H1 (cell line): ENCODE measurements around the gene ATG16L1. TPM values are rescaled to one million over a fixed set of nuclear protein-coding genes. Genes with fewer than 3 reads are reported as not detected.
A peak's percentile ranks its signal among the peaks of the same experiment; 100 is the strongest.

Experiments
- CTCF ChIA-PET: fragments of 300-600 bp; sonication (Branson Sonifier 250); formaldehyde crosslinking; loops from one replicate; lab custom pipeline; 2021; ENCODE audit not compliant: partially characterized antibody; lab: Charles Lee
- POLR2A ChIA-PET: fragments of 300-600 bp; sonication (Branson Sonifier 250); formaldehyde crosslinking; loops from one replicate; lab custom pipeline; 2021; ENCODE audit warnings: inconsistent platforms; ENCODE audit not compliant: partially characterized antibody; lab: Charles Lee
- DNase-seq, 2 experiments: peaks; one replicate each; pipeline versions ENCODE4 v3.0.0 to v3.0.0-alpha.2; 2010 to 2022; ENCODE audit warnings: low spot score in 2 of 2, low read depth in 1 of 2, mixed read lengths in 1 of 2
- FAIRE-seq: peaks from 2 replicates; lab custom pipeline; 2011; peaks lifted over from hg19 to GRCh38; lab: Jason Lieb, UNC
- H2AFZ ChIP-seq: 2 replicates; pipeline ENCODE4 v1.8.1; 2012; ENCODE audit warnings: low read length, inconsistent platforms
- H2AK5ac ChIP-seq: 2 replicates; pipeline ENCODE4 v1.6.1; 2013; ENCODE audit warnings: low read depth, low read length
- H2BK120ac ChIP-seq: replicated peaks from 2 replicates; pipeline ENCODE3; 2013; ENCODE audit warnings: low read depth, low read length, inconsistent platforms
- H2BK12ac ChIP-seq: 2 replicates; pipeline ENCODE4 v1.6.1; 2013; ENCODE audit warnings: low read depth, low read length
- H2BK15ac ChIP-seq: 2 replicates; pipeline ENCODE4 v1.6.1; 2013; ENCODE audit warnings: low read length
- H2BK20ac ChIP-seq: 2 replicates; pipeline ENCODE4 v1.6.1; 2013; ENCODE audit warnings: low read length
- H2BK5ac ChIP-seq: 2 replicates; pipeline ENCODE4 v1.6.1; 2013; ENCODE audit warnings: low read depth, low read length
- H3K14ac ChIP-seq: 2 replicates; pipeline ENCODE4 v1.6.1; 2013; ENCODE audit warnings: inconsistent platforms; ENCODE audit not compliant: insufficient read length
- H3K18ac ChIP-seq: 2 replicates; pipeline ENCODE4 v1.6.1; 2013; ENCODE audit warnings: low read length; ENCODE audit errors: extremely low read depth
- H3K23ac ChIP-seq: 2 replicates; pipeline ENCODE4 v1.6.1; 2013; ENCODE audit warnings: inconsistent platforms; ENCODE audit not compliant: insufficient read length
- H3K23me2 ChIP-seq: 2 replicates; pipeline ENCODE4 v1.6.1; 2013; ENCODE audit warnings: low read depth, low read length
- H3K27ac ChIP-seq: 2 replicates; pipeline ENCODE4 v1.6.1; 2011; ENCODE audit warnings: low read depth, low read length, inconsistent platforms
- H3K27me3 ChIP-seq, 4 experiments: replicated peaks in 1 of 4; 1 replicate in 1 of 4; 2 replicates in 3 of 4; pipeline versions ENCODE4 v1.6.1 to v1.8.1; 2011 to 2013; ENCODE audit warnings: low read length in 3 of 4, mild to moderate bottlenecking in 3 of 4, inconsistent platforms in 2 of 4, mixed read lengths in 2 of 4, moderate library complexity in 1 of 4; ENCODE audit not compliant: control insufficient read depth in 3 of 4, insufficient read depth in 3 of 4; ENCODE audit errors: extremely low read depth in 1 of 4
- H3K36me3 ChIP-seq, 4 experiments: 2 replicates each; pipeline versions ENCODE4 v1.6.1 to v1.8.1; 2011 to 2013; ENCODE audit warnings: mild to moderate bottlenecking in 4 of 4, low read length in 3 of 4, moderate library complexity in 2 of 4, control low read depth in 1 of 4, inconsistent platforms in 1 of 4; ENCODE audit not compliant: insufficient read depth in 4 of 4, control insufficient read depth in 2 of 4
- H3K4ac ChIP-seq: replicated peaks from 2 replicates; pipeline ENCODE3; 2013; ENCODE audit warnings: low read length, low read depth, mixed read lengths, inconsistent platforms; ENCODE audit not compliant: insufficient read length
- H3K4me1 ChIP-seq, 4 experiments: replicated peaks in 1 of 4; 1 replicate in 1 of 4; 2 replicates in 3 of 4; pipeline versions ENCODE4 v1.6.1 to v1.8.1; 2011 to 2013; ENCODE audit warnings: low read length in 3 of 4, inconsistent platforms in 2 of 4, mixed read lengths in 1 of 4; ENCODE audit not compliant: insufficient read depth in 4 of 4, control insufficient read depth in 3 of 4
- H3K4me2 ChIP-seq, 2 experiments: 2 replicates each; pipeline versions ENCODE4 v1.6.1 to v1.8.1; 2011 to 2013; ENCODE audit warnings: low read depth in 2 of 2, low read length in 2 of 2, control low read depth in 1 of 2, inconsistent platforms in 1 of 2, mild to moderate bottlenecking in 1 of 2; ENCODE audit not compliant: insufficient read depth in 1 of 2
- H3K4me3 ChIP-seq, 4 experiments: fragments of 200-600, 300-600 bp in 1 of 4; sonication (generic), shearing (Covaris generic), sonication (Bioruptor Twin) in 1 of 4; 2 replicates each; pipeline versions ENCODE4 v1.5.1 to v1.8.1; 2011 to 2016; ENCODE audit warnings: low read length in 4 of 4, low read depth in 3 of 4, control low read depth in 2 of 4, inconsistent platforms in 2 of 4, mild to moderate bottlenecking in 2 of 4, mixed read lengths in 1 of 4, moderate library complexity in 1 of 4; ENCODE audit not compliant: insufficient read depth in 2 of 4; ENCODE audit errors: extremely low read depth in 1 of 4
- H3K56ac ChIP-seq: replicated peaks from 2 replicates; pipeline ENCODE3; 2013; ENCODE audit warnings: low read depth, mild to moderate bottlenecking, mixed read lengths, low read length, inconsistent platforms; ENCODE audit not compliant: insufficient read length
- H3K79me1 ChIP-seq: 2 replicates; pipeline ENCODE4 v1.6.1; 2013; ENCODE audit warnings: low read depth, low read length, control low read depth
- H3K79me2 ChIP-seq, 2 experiments: 2 replicates each; pipeline versions ENCODE4 v1.6.1 to v1.8.1; 2012 to 2013; ENCODE audit warnings: low read length in 2 of 2, mild to moderate bottlenecking in 2 of 2, inconsistent platforms in 1 of 2; ENCODE audit not compliant: insufficient read depth in 2 of 2, control insufficient read depth in 1 of 2
- H3K9ac ChIP-seq, 4 experiments: replicated peaks in 1 of 4; 1 replicate in 1 of 4; 2 replicates in 3 of 4; pipeline versions ENCODE4 v1.6.1 to v1.8.1; 2011 to 2013; ENCODE audit warnings: low read depth in 3 of 4, low read length in 3 of 4, control low read depth in 2 of 4, mild to moderate bottlenecking in 2 of 4, moderate library complexity in 2 of 4, inconsistent platforms in 1 of 4; ENCODE audit errors: extremely low read depth in 1 of 4
- H3K9me3 ChIP-seq, 2 experiments: 2 replicates each; pipeline versions ENCODE4 v1.6.1 to v1.8.1; 2012 to 2013; ENCODE audit warnings: mild to moderate bottlenecking in 2 of 2, moderate library complexity in 2 of 2, control low read depth in 1 of 2, inconsistent platforms in 1 of 2, low read depth in 1 of 2, low read length in 1 of 2, mixed read lengths in 1 of 2; ENCODE audit not compliant: insufficient read depth in 2 of 2
- H4K20me1 ChIP-seq, 2 experiments: replicated peaks in 1 of 2; 2 replicates each; pipeline versions ENCODE3 to v1.8.1; 2011 to 2013; ENCODE audit warnings: inconsistent platforms in 2 of 2, low read length in 2 of 2, mild to moderate bottlenecking in 1 of 2; ENCODE audit not compliant: insufficient read depth in 2 of 2, control insufficient read depth in 1 of 2
- H4K5ac ChIP-seq: 2 replicates; pipeline ENCODE4 v1.6.1; 2013; ENCODE audit warnings: low read length, low read depth, mixed read lengths, inconsistent platforms; ENCODE audit not compliant: insufficient read length
- H4K8ac ChIP-seq: 2 replicates; pipeline ENCODE4 v1.8.0; 2013; ENCODE audit warnings: mild to moderate bottlenecking, moderate library complexity, low read length, inconsistent platforms; ENCODE audit not compliant: insufficient read depth; ENCODE audit errors: extremely low read depth
- H4K91ac ChIP-seq: replicated peaks from 2 replicates; pipeline ENCODE3; 2013; ENCODE audit warnings: low read length, mixed read lengths, inconsistent platforms; ENCODE audit not compliant: insufficient read length
- WGBS, 2 experiments: shearing (Covaris generic) in 1 of 2; methylation state at CpG; one replicate each; pipeline versions ENCODE4 v1.1.6 to v1.1.7; 2013 to 2015; ENCODE audit warnings: low lambda C conversion rate in 2 of 2, mixed read lengths in 2 of 2, inconsistent platforms in 1 of 2, low coverage in 1 of 2, missing lambda C conversion rate in 1 of 2; ENCODE audit not compliant: insufficient replicate concordance in 2 of 2, insufficient coverage in 1 of 2, insufficient read length in 1 of 2; ENCODE audit errors: extremely low coverage in 1 of 2, missing lambda C conversion rate in 1 of 2; 5-methylcytosine and 5-hydroxymethylcytosine counted together
- polyA plus RNA-seq, 7 experiments: library from polyadenylated mRNA; depleted of rRNA in 3 of 7; stranded (reverse) in 5 of 7; unstranded in 2 of 7; fragments of >200 nt in 5 of 7; fragments of 200-250 nt in 2 of 7; gene quantifications; 1 replicate in 5 of 7; 2 replicates in 1 of 7; 4 replicates in 1 of 7; pipeline versions ENCODE4 v1.2.1 to v1.2.3, GENCODE V29; 2011 to 2013; ENCODE audit warnings: missing spikeins in 2 of 7, mixed read lengths in 2 of 7
- total RNA-seq: library from RNA; stranded (reverse); fragmentation: NEBNext Ultra II Directional; extraction: Animal tissue kit (Norgen Biotek cat#: 25700); gene quantifications from 2 replicates; pipeline ENCODE4 v1.2.1, GENCODE V29; 2021

Gene ATG16L1
- total and polyA plus RNA-seq, 2 of the 8 experiments (the other 6 are each of a cell fraction or from before 2014, with no cell fraction given) = 18.3 to 31.0 TPM

GRCh38 chr2:233329489-233330135, 78.1 kb downstream of the ATG16L1 start:
- DNase-seq (peak; percentile 53 to 67), FAIRE-seq (peak; percentile 58)
- ChIA-PET POLR2A (no interaction called here), CTCF (interaction anchor here (1.1 to 1.3 kb wide), 2 partner anchors 11 to 24 kb away, joined by 4 read pairs; partner anchors contain the start of gene DGKD)
- H4K91ac ChIP-seq = no peak overlapping the region
- H3K27ac ChIP-seq = no peak overlapping the region
- no peaks in the 10 kb centered on the region for H3K9me3 ChIP-seq
- H3K79me2 ChIP-seq = no peaks in the 10 kb centered on the region
- no peak overlapping the region for H3K14ac ChIP-seq
- no peak overlapping the region for H2BK12ac ChIP-seq
- peaks cover 8 to 76% (median 43%) of the 10 kb centered on the region in 4 experiments; a peak in 6 of 7 replicates for H3K27me3 ChIP-seq
- H3K23me2 ChIP-seq = no peaks in the 10 kb centered on the region
- H2BK20ac ChIP-seq = no peak overlapping the region
- H2BK5ac ChIP-seq = no peak overlapping the region
- H3K18ac ChIP-seq = no peak overlapping the region
- no peaks in the 10 kb centered on the region for H4K20me1 ChIP-seq
- H2BK120ac ChIP-seq = no peak overlapping the region
- H3K23ac ChIP-seq = no peak overlapping the region
- 0 out of 4 replicates have a peak overlapping the region, but pooled peaks of 1 of the 2 experiments have one; percentile 24 for H3K4me2 ChIP-seq
- H4K8ac ChIP-seq = no peak overlapping the region
- no peaks in the 10 kb centered on the region for H3K36me3 ChIP-seq
- H2BK15ac ChIP-seq = no peak overlapping the region
- no peak overlapping the region for H3K4ac ChIP-seq
- H3K4me1 ChIP-seq = peaks cover 0 to 10% (median 3%) of the 10 kb centered on the region in 4 experiments; a peak in 2 of 7 replicates
- H3K56ac ChIP-seq = no peak overlapping the region
- no peak overlapping the region for H3K4me3 ChIP-seq
- no peak overlapping the region for H4K5ac ChIP-seq
- no peaks in the 10 kb centered on the region for H3K79me1 ChIP-seq
- WGBS, 2 experiments = 55% methylated on average over 7 of the region's 7 CpGs; no CpG with 5 or more reads in 1 of the 2 experiments
- no peak overlapping the region for H2AFZ ChIP-seq
- no peak overlapping the region for H2AK5ac ChIP-seq
- no peak overlapping the region for H3K9ac ChIP-seq
